Fibroblast of villous mesenchyme (primary cell): ENCODE measurements around the gene POU6F1. TPM values are rescaled to one million over a fixed set of nuclear protein-coding genes. Genes with fewer than 3 reads are reported as not detected.

Source experiments
- DNase-seq: peaks from one replicate; pipeline ENCODE4 v3.0.0-alpha.2; 2010; ENCODE audit warnings: low read depth
- H3K4me3 ChIP-seq: 2 replicates; pipeline ENCODE4 v1.5.1; 2011; ENCODE audit warnings: low read depth, mild to moderate bottlenecking, low read length
- CTCF ChIP-seq: IDR thresholded peaks from 2 replicates; pipeline ENCODE4 v1.5.1; 2012; ENCODE audit warnings: low read depth, mild to moderate bottlenecking, low read length; ENCODE audit not compliant: insufficient read depth
- total RNA-seq: library from RNA; depleted of rRNA; stranded (reverse); fragments of >200 nt; gene quantifications from 2 replicates; pipeline ENCODE4 v1.2.3, GENCODE V29; 2012

The POU6F1 gene
- total RNA-seq, 1 donor: 3.5 TPM

DNA sequence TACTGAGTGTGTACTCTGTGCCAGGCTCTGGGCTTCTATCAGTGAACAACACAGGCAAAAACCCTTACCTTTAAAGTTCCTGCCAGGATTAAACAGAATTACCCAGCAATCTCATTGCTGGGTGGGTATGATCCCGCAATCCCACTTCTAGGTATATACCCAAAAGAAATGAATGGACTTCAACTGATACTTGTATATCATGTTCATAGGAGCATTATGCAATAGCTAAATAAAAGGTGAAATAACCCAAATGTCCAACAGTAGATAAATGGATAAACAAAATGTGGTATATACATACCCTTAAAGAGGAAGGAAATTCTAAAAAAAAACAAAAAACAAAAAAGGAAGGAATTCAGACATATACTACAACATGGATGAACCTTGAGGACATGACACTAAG is 35.4 kb upstream of the POU6F1 start:
- no peak for TF ChIP-seq CTCF
- no peak overlapping the region for H3K4me3 ChIP-seq
- DNase-seq: no peak

DNA sequence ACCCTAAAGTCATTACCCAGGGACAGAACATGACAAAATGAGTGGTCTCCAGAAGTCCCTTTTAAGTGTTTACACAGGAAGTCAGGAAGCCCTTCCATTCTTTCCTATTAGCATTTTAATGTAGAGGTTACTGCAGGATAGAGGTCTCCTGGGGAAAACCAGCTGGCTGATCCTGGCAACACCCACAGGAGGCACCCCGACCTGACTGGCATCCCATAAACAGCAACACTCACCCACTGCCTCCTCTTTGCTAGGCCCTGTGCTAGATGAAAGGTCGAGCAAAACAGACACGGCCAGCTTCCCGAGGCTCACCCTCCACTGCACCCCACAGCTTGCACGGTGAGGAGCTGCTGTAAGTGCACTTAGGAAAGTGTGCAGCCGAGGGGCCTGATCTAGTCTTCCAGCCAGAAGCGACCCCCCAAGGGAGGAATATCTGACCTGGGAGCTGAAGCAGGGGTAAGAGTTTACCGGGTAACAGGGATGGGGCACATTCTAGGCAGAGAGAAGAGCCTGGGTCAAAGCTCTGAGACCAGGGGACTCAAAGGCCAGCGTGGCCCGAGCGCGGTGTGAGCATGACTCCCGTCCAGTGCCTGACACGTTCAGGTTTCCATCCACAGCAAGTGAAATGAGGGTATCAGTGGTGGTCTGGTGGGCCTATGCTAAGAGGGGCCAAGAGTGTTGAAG is 29.8 kb upstream of the POU6F1 start:
- TF ChIP-seq CTCF: no peak
- no peak for DNase-seq
- H3K4me3 ChIP-seq: no peak overlapping the region

GRCh38 chr12:51246254-51246853 is 28.5 kb upstream of the POU6F1 start:
- no peak overlapping the region for H3K4me3 ChIP-seq
- TF ChIP-seq CTCF: peak; percentile 17
- peak; percentile 77 for DNase-seq

DNA sequence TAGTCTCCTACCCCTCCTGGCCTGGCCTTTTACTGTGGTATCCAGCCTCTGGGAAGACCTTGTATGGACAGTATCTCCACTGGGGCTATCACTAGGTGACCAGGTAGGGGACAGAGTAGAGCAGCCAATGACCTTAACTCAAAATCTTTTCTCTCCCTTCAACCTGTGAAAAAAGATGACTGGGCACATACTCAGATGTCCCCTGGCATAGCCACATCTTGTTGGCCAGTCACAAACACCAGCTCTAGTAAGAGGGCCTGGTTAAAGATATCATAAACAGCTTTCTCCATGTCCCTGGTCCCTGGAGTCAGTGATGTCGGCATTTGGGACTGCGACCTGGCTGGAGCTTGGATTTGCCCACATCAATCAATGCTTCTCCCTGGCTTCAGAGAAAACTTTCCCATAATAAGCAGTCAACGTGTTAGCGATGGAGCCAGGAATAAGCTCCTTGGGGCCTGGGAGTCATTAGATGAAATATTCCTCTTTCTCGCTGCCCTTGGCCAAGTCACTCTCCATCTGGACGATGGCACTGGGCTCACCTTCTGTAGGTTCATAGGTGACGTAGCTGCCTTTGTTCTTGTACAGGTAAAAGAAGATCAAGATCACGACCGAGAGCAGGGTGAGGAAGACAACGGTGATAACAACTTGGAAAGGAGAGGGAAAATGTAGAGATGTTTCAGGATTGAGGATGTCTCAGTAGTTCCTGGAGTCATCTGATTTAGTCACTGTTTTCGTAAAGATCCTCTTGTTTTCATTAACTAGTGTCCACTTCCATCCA is 27.8 kb upstream of the POU6F1 start:
- H3K4me3 ChIP-seq: no peak overlapping the region
- TF ChIP-seq CTCF: no peak
- no peak for DNase-seq

- DNase-seq: no peak
- TF ChIP-seq CTCF: no peak
- no peak overlapping the region for H3K4me3 ChIP-seq
Observed at GRCh38 chr12:51244269-51244668, 26.4 kb upstream of the POU6F1 start.

DNA sequence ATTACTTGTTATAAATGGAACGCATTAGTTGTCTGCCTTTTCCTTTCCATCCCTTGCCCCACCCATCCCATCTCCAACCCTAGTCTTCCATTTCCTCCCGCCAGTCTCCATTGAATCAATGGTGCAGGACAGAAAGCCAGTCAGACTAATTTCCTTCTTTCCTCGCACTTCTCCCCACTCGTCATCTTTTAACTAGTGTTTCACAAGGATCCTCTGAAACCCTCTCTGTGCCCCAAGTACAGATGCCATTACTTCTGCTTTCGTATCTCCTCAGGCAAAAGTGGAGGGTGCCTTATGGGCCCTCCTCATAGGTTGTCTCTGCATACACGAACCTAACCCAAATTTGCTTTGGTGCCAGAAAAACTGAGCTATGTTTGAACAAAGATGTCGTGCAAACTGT is 25.0 kb upstream of the POU6F1 start:
- no peak for TF ChIP-seq CTCF
- DNase-seq: no peak
- no peak overlapping the region for H3K4me3 ChIP-seq
